Colonic mucosa (tissue), 4 donors: Measurements from ENCODE around the gene MARK1. TPM values are rescaled to one million over a fixed set of nuclear protein-coding genes. Genes with fewer than 3 reads are reported as not detected.

ENCODE experiments used
- DNase-seq: peaks from one replicate; pipeline ENCODE4 v3.0.0-alpha.2; 2020
- H3K27ac ChIP-seq: fragments of 200-600 bp; one replicate; pipeline ENCODE4 v1.8.0; 2021
- H3K27me3 ChIP-seq: fragments of 200-600 bp; one replicate; pipeline ENCODE4 v1.8.0; 2021
- H3K36me3 ChIP-seq: fragments of 200-600 bp; one replicate; pipeline ENCODE4 v1.8.0; 2021
- H3K4me1 ChIP-seq: fragments of 200-600 bp; one replicate; pipeline ENCODE4 v1.8.0; 2021; ENCODE audit warnings: mild to moderate bottlenecking
- H3K4me3 ChIP-seq: fragments of 200-600 bp; one replicate; pipeline ENCODE4 v1.8.0; 2021
- H3K9ac ChIP-seq, 2 donors: one replicate each; pipeline ENCODE4 v1.7.0; 2013; ENCODE audit warnings: control low read depth in 2 of 2, low read depth in 2 of 2, low read length in 2 of 2
- H3K9me3 ChIP-seq: fragments of 200-600 bp; one replicate; pipeline ENCODE4 v1.8.0; 2021
- CTCF ChIP-seq: fragments of 200-600 bp; IDR thresholded peaks from one replicate; pipeline ENCODE4 v1.8.0; 2022; ENCODE audit warnings: antibody characterized with exemption, mild to moderate bottlenecking
- intact Hi-C: fragments of 100-400 bp; cut with DNase I; formaldehyde crosslinking; loops from one replicate; pipeline ENCODE4 v1.14.1; 2022
- total RNA-seq, 2 donors: library from RNA; stranded (reverse); fragmentation: NEBNext Ultra II Directional in 1 of 2; extraction: Animal tissue kit (Norgen Biotek cat#: 25700) in 1 of 2; gene quantifications; one replicate each; pipeline ENCODE4 v1.2.1, GENCODE V29; 2021
- donor health status: healthy.
- donor health status: DM: no; HTN: no; CAD: no.
- donor health status: DM: no; HTN: no; CAD: no.

The MARK1 gene
- total RNA-seq, 2 donors from 2014 or later, result 1.8 to 3.3 TPM

GRCh38 chr1:220706480-220706879, 178.5 kb downstream of the MARK1 start:
- Histone ChIP-seq H3K4me1 (no peaks in the 10 kb centered on the region), H3K9ac (no peak overlapping the region), H3K27ac (no peak overlapping the region), H3K36me3 (no peaks in the 10 kb centered on the region), H3K9me3 (no peaks in the 10 kb centered on the region), H3K27me3 (no peaks in the 10 kb centered on the region), H3K4me3 (no peak overlapping the region)
- TF ChIP-seq CTCF, result no peak
- intact Hi-C loops, result no loop called here
- no peak for DNase-seq

GRCh38 chr1:220707160-220707559, 179.2 kb downstream of the MARK1 start:
- intact Hi-C loops, result no loop called here
- Histone ChIP-seq H3K4me3 (no peak overlapping the region), H3K4me1 (no peaks in the 10 kb centered on the region), H3K36me3 (no peaks in the 10 kb centered on the region), H3K27me3 (no peaks in the 10 kb centered on the region), H3K27ac (no peak overlapping the region), H3K9me3 (no peaks in the 10 kb centered on the region), H3K9ac (no peak overlapping the region)
- no peak for DNase-seq
- no peak for TF ChIP-seq CTCF

GRCh38 chr1:220708244-220708643, 180.3 kb downstream of the MARK1 start:
- intact Hi-C loops, result no loop called here
- DNase-seq, result no peak
- no peak for TF ChIP-seq CTCF
- Histone ChIP-seq H3K9ac (no peak overlapping the region), H3K4me3 (no peak overlapping the region), H3K27ac (no peak overlapping the region), H3K9me3 (no peaks in the 10 kb centered on the region), H3K27me3 (no peaks in the 10 kb centered on the region), H3K4me1 (no peaks in the 10 kb centered on the region), H3K36me3 (no peaks in the 10 kb centered on the region)

- H3K9ac ChIP-seq, result no peak overlapping the region
- no peaks in the 10 kb centered on the region for H3K9me3 ChIP-seq
- DNase-seq, result no peak
- no peaks in the 10 kb centered on the region for H3K36me3 ChIP-seq
- H3K27me3 ChIP-seq, result no peaks in the 10 kb centered on the region
- H3K4me1 ChIP-seq, result no peaks in the 10 kb centered on the region
- H3K27ac ChIP-seq, result no peak overlapping the region
- no peak for TF ChIP-seq CTCF
- H3K4me3 ChIP-seq, result no peak overlapping the region
- intact Hi-C loops, result no loop called here
Measured at GRCh38 chr1:220708936-220709801, 181.2 kb downstream of the MARK1 start.

GRCh38 chr1:220710333-220710732, 182.4 kb downstream of the MARK1 start:
- no peak overlapping the region for H3K4me3 ChIP-seq
- no peaks in the 10 kb centered on the region for H3K4me1 ChIP-seq
- TF ChIP-seq CTCF, result no peak
- no peak overlapping the region for H3K9ac ChIP-seq
- no peak for DNase-seq
- intact Hi-C loops, result no loop called here
- H3K9me3 ChIP-seq, result no peaks in the 10 kb centered on the region
- H3K36me3 ChIP-seq, result no peaks in the 10 kb centered on the region
- H3K27ac ChIP-seq, result no peak overlapping the region
- H3K27me3 ChIP-seq, result no peaks in the 10 kb centered on the region
